Bronchial epithelial cell (primary cell): ENCODE measurements around the gene TAF11. TPM values are rescaled to one million over a fixed set of nuclear protein-coding genes. Genes with fewer than 3 reads are reported as not detected.
"Not testable (repeated sequence)": the region's sequence is repeated elsewhere in the genome, so short reads cannot be mapped to it uniquely, and the experiment has no call there.

ENCODE experiments used
- DNase-seq: peaks from one replicate; pipeline ENCODE4 v3.0.0-alpha.2; 2010; ENCODE audit warnings: low read depth
- FAIRE-seq: peaks from 2 replicates; lab custom pipeline; 2011; peaks lifted over from hg19 to GRCh38; lab: Jason Lieb, UNC
- H3K27me3 ChIP-seq: 2 replicates; pipeline ENCODE4 v1.5.1; 2011; ENCODE audit warnings: low read length; ENCODE audit not compliant: control insufficient read depth, insufficient read depth
- H3K36me3 ChIP-seq: 2 replicates; pipeline ENCODE4 v1.5.1; 2011; ENCODE audit warnings: low read length; ENCODE audit not compliant: control insufficient read depth, insufficient read depth
- H3K4me3 ChIP-seq: 2 replicates; pipeline ENCODE4 v1.5.1; 2011; ENCODE audit warnings: mild to moderate bottlenecking, low read depth, low read length, control low read depth
- total RNA-seq: library from RNA; depleted of rRNA; stranded (reverse); fragments of >200 nt; gene quantifications from 2 replicates; pipeline ENCODE4 v1.2.1, GENCODE V29; 2014
- TF ChIP-seq, protein P1 (sequence below): IDR thresholded peaks from 2 replicates; pipeline ENCODE4 v1.5.1; 2011; ENCODE audit warnings: mild to moderate bottlenecking, moderate library complexity, low read length, control low read depth, inconsistent platforms; ENCODE audit not compliant: insufficient read depth, severe bottlenecking

The TAF11 gene
- total RNA-seq, 1 donor from 2014 or later, result 30.5 TPM

GRCh38 chr6:34900321-34901031 is 12.6 kb upstream of the TAF11 start:
- TF ChIP-seq, protein P1, sequence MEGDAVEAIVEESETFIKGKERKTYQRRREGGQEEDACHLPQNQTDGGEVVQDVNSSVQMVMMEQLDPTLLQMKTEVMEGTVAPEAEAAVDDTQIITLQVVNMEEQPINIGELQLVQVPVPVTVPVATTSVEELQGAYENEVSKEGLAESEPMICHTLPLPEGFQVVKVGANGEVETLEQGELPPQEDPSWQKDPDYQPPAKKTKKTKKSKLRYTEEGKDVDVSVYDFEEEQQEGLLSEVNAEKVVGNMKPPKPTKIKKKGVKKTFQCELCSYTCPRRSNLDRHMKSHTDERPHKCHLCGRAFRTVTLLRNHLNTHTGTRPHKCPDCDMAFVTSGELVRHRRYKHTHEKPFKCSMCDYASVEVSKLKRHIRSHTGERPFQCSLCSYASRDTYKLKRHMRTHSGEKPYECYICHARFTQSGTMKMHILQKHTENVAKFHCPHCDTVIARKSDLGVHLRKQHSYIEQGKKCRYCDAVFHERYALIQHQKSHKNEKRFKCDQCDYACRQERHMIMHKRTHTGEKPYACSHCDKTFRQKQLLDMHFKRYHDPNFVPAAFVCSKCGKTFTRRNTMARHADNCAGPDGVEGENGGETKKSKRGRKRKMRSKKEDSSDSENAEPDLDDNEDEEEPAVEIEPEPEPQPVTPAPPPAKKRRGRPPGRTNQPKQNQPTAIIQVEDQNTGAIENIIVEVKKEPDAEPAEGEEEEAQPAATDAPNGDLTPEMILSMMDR, result no peak
- H3K27me3 ChIP-seq, result no peaks in the 10 kb centered on the region
- DNase-seq (no peak), FAIRE-seq (no peak)
- H3K4me3 ChIP-seq, result no peak overlapping the region
- H3K36me3 ChIP-seq, result peaks cover 1% of the 10 kb centered on the region

- H3K4me3 ChIP-seq, H3K36me3 ChIP-seq, DNase-seq, H3K27me3 ChIP-seq: not testable (repeated sequence)
- FAIRE-seq, result peak; percentile 89
These were observed 11.9 kb upstream of the TAF11 start for GRCh38 chr6:34899748-34900147.

DNA sequence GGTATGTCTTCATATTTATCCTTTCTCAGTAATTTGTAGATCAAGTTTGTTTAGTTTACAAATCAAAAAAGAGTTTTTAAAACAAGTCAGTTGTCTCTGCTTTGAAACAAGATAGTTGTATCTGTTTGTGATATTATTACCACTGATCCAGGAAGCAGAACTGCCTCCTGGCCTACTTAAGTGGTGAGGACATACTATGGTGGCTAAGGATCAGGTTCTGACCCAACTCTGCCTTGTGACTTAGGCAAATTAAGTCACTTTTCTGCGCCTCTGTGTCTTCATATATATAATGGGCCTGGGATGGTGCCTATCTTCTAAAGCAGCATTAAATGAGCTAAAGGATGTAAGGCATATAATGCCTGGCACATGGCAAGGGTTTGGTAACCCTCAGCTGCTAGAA is 9.9 kb upstream of the TAF11 start:
- DNase-seq (no peak), FAIRE-seq (no peak)
- no peak overlapping the region for H3K4me3 ChIP-seq
- TF ChIP-seq, protein P1, result no peak
- no peaks in the 10 kb centered on the region for H3K36me3 ChIP-seq
- no peaks in the 10 kb centered on the region for H3K27me3 ChIP-seq

DNA sequence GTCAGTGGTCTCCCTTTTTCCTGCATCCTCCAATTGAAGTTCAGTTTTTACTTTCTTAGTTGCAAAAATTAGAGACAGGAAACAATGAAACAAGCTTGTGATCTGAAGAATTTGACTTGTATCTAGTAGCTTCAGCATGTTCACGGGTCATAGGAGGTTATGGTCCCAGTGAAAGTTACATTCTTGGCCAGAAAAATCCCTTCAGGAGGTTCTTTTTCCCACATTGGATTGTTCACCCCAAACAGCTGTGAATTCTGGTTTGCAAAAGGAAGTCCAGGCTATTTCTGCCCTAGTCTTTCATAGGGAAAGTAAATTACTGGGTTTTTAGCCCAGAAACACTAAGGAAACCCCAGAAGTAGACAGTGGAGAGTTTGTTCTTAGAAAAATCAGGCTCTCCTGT is 9.3 kb upstream of the TAF11 start:
- FAIRE-seq, result no peak
- H3K27me3 ChIP-seq, result no peaks in the 10 kb centered on the region
- no peak overlapping the region for H3K4me3 ChIP-seq
- TF ChIP-seq, protein P1, result no peak
- no peaks in the 10 kb centered on the region for H3K36me3 ChIP-seq
- DNase-seq, result no peak

GRCh38 chr6:34894693-34895092 is 6.9 kb upstream of the TAF11 start:
- Histone ChIP-seq H3K27me3 (no peaks in the 10 kb centered on the region), H3K4me3 (no peak overlapping the region), H3K36me3 (no peaks in the 10 kb centered on the region)
- DNase-seq (no peak), FAIRE-seq (no peak)
- TF ChIP-seq, protein P1, result no peak

GRCh38 chr6:34891296-34891695 is 3.5 kb upstream of the TAF11 start:
- no peaks in the 10 kb centered on the region for H3K27me3 ChIP-seq
- no peaks in the 10 kb centered on the region for H3K36me3 ChIP-seq
- TF ChIP-seq, protein P1, result no peak
- DNase-seq (peak; percentile 68), FAIRE-seq (no peak)
- H3K4me3 ChIP-seq, result no peak overlapping the region
